Motor neuron (in vitro differentiated cells): ENCODE measurements around the gene LRRK1. TPM values are rescaled to one million over a fixed set of nuclear protein-coding genes. Genes with fewer than 3 reads are reported as not detected.

ENCODE experiments used
- ATAC-seq, 8 experiments: fragments of 200-7000 bp; cut with Tn5 transposase; replicated peaks in 6 of 8; 2 replicates each; pipeline ENCODE4 v1.8.0; 2021; ENCODE audit warnings: mild to moderate bottlenecking in 8 of 8, moderate library complexity in 8 of 8
- H3K27ac ChIP-seq, 2 donors: fragments of 250-450 bp; sonication (Bioruptor Pico); 2 replicates each; pipeline ENCODE4 v1.9.0; 2021; ENCODE audit warnings: antibody characterized with exemption in 2 of 2, mild to moderate bottlenecking in 2 of 2, moderate library complexity in 1 of 2
- H3K4me1 ChIP-seq, 2 donors: fragments of 250-450 bp; sonication (Bioruptor Pico); replicated peaks in 1 of 2; 2 replicates each; pipeline ENCODE4 v1.6.1; 2021; ENCODE audit warnings: antibody characterized with exemption in 2 of 2, mild to moderate bottlenecking in 2 of 2, moderate library complexity in 1 of 2
- H3K4me3 ChIP-seq, 5 donors: fragments of 250-450 bp; sonication (Bioruptor Pico); 2 replicates each; pipeline ENCODE4 v1.9.0; 2021; ENCODE audit warnings: antibody characterized with exemption in 5 of 5, mild to moderate bottlenecking in 5 of 5, moderate library complexity in 4 of 5
- WGBS, 10 experiments: fragments of 450-650 bp; shearing (Covaris generic); methylation state at CpG; one replicate each; pipeline ENCODE4 v1.0.0; 2022; 5-methylcytosine and 5-hydroxymethylcytosine counted together
- in situ Hi-C, 9 experiments: fragments of 400-800 bp; cut with MboI; loops; one replicate each; pipeline ENCODE4 v1.15.0; 2021; ENCODE audit warnings: low sequenced_read_pairs in 9 of 9, low pct_unique_long_range_greater_than_20kb in 2 of 9; ENCODE audit not compliant: unreplicated experiment in 9 of 9
- total RNA-seq, 8 experiments: library from RNA; unstranded; fragments of 300-600 nt; gene quantifications; 2 replicates each; pipeline versions ENCODE4 v1.2.3 to v1.2.4, GENCODE V29; 2022

The LRRK1 gene
- total RNA-seq: 10 to 100 TPM in 1 of 8 experiments, 1 to 10 TPM in 4, under 1 TPM in 3; 0.18 to 21.0 (median 1.2) TPM

GRCh38 chr15:100918690-100919480, at the start of gene LRRK1:
Gene LRRK1, plus strand, starts transcription at chr15:100919357. Its CDS starts 5,276 bp downstream, at chr15:100924633.
- Histone ChIP-seq H3K4me3 (peak within 1 kb of the TSS; percentile 18 to 40 (median 34)), H3K4me1 (peaks cover 0 to 5% of the 10 kb centered on the region in 2 donors), H3K27ac (no peak within 1 kb of the TSS)
- in situ Hi-C loops: loop anchor here in 1 of 9 experiments (25.0 kb wide), 1 partner anchor 93 kb away; no protein-coding TSS in a partner anchor
- peak; percentile 50 to 74 (median 56) for ATAC-seq
- 0 to 23% (median 8%) methylated on average over 5 to 16 of the region's 87 CpGs; no CpG with 5 or more reads in 1 of the 10 experiments for WGBS, 10 experiments

- ATAC-seq: peak in 4 of 8 experiments; percentile 38 to 87 (median 78)
- Histone ChIP-seq H3K27ac (no peak overlapping the region), H3K4me3 (no peak overlapping the region), H3K4me1 (no peaks in the 10 kb centered on the region)
- WGBS, 10 experiments: 0 to 50% (median 0%) methylated on average over 1 to 2 of the region's 2 CpGs; no CpG with 5 or more reads in 2 of the 10 experiments
- in situ Hi-C loops: loop anchor here in 1 of 9 experiments (10.0 kb wide), 1 partner anchor 248 kb away; no protein-coding TSS in a partner anchor
Observed at GRCh38 chr15:100873029-100873677, 46.0 kb upstream of the LRRK1 start.

GRCh38 chr15:100875495-100875894, 43.7 kb upstream of the LRRK1 start:
- WGBS, 10 experiments: 35 to 100% (median 83%) methylated on average over 1 to 2 of the region's 2 CpGs; no CpG with 5 or more reads in 6 of the 10 experiments
- Histone ChIP-seq H3K27ac (no peak overlapping the region), H3K4me1 (no peaks in the 10 kb centered on the region), H3K4me3 (no peak overlapping the region)
- in situ Hi-C loops: loop anchor here in 5 of 9 experiments (10.0 to 25.0 kb wide), 4 partner anchors 112 to 251 kb away; no protein-coding TSS in a partner anchor
- ATAC-seq: no peak

- Histone ChIP-seq H3K4me1 (no peaks in the 10 kb centered on the region), H3K27ac (no peak overlapping the region), H3K4me3 (no peak overlapping the region)
- ATAC-seq: no peak
- 60 to 96% (median 75%) methylated on average over 1 to 4 of the region's 7 CpGs; no CpG with 5 or more reads in 2 of the 10 experiments for WGBS, 10 experiments
- in situ Hi-C loops: loop anchor here in 5 of 9 experiments (10.0 to 25.0 kb wide), 4 partner anchors 111 to 251 kb away; no protein-coding TSS in a partner anchor
Observed at GRCh38 chr15:100875976-100876375, 43.2 kb upstream of the LRRK1 start.

GRCh38 chr15:100877551-100877950, 41.6 kb upstream of the LRRK1 start:
- H3K4me3 ChIP-seq: no peak overlapping the region
- WGBS, 10 experiments: 60 to 100% (median 91%) methylated on average over 1 to 4 of the region's 10 CpGs; no CpG with 5 or more reads in 3 of the 10 experiments
- no peak for ATAC-seq
- no peak overlapping the region for H3K27ac ChIP-seq
- no peaks in the 10 kb centered on the region for H3K4me1 ChIP-seq
- in situ Hi-C loops: loop anchor here in 5 of 9 experiments (10.0 to 25.0 kb wide), 4 partner anchors 110 to 253 kb away; no protein-coding TSS in a partner anchor

- 40 to 93% (median 85%) methylated on average over 1 to 5 of the region's 11 CpGs; no CpG with 5 or more reads in 7 of the 10 experiments for WGBS, 10 experiments
- ATAC-seq: no peak
- no peak overlapping the region for H3K4me3 ChIP-seq
- no peak overlapping the region for H3K27ac ChIP-seq
- H3K4me1 ChIP-seq: no peaks in the 10 kb centered on the region
- in situ Hi-C loops: loop anchor here in 5 of 9 experiments (10.0 to 25.0 kb wide), 4 partner anchors 109 to 253 kb away; no protein-coding TSS in a partner anchor
Observed at GRCh38 chr15:100878130-100878529, 41.0 kb upstream of the LRRK1 start.

- no peaks in the 10 kb centered on the region for H3K4me1 ChIP-seq
- WGBS, 10 experiments: 0 to 100% (median 9%) methylated on average over 1 to 7 of the region's 12 CpGs; no CpG with 5 or more reads in 4 of the 10 experiments
- H3K4me3 ChIP-seq: peak overlapping the region in 3 of 5 donors; percentile 33 to 37 (median 34)
- no peak for ATAC-seq
- H3K27ac ChIP-seq: no peak overlapping the region
- in situ Hi-C loops: loop anchor here in 5 of 9 experiments (10.0 to 25.0 kb wide), 4 partner anchors 109 to 254 kb away; no protein-coding TSS in a partner anchor
Observed at GRCh38 chr15:100878648-100879047, 40.5 kb upstream of the LRRK1 start.

GRCh38 chr15:100879061-100879463, 40.1 kb upstream of the LRRK1 start:
- WGBS, 10 experiments: no CpG with 5 or more reads among the region's 62 CpGs
- H3K4me3 ChIP-seq: peak overlapping the region; percentile 20 to 37 (median 33)
- H3K27ac ChIP-seq: no peak overlapping the region
- in situ Hi-C loops: loop anchor here in 5 of 9 experiments (10.0 to 25.0 kb wide), 4 partner anchors 108 to 254 kb away; no protein-coding TSS in a partner anchor
- ATAC-seq: peak in 7 of 8 experiments; percentile 54 to 78 (median 62)
- no peaks in the 10 kb centered on the region for H3K4me1 ChIP-seq

- peak; percentile 71 to 87 (median 75) for ATAC-seq
- H3K4me3 ChIP-seq: peak within 1 kb of the TSS; percentile 20 to 37 (median 33)
- no peak within 1 kb of the TSS for H3K27ac ChIP-seq
- WGBS, 10 experiments: no CpG with 5 or more reads among the region's 93 CpGs
- H3K4me1 ChIP-seq: no peaks in the 10 kb centered on the region
- in situ Hi-C loops: loop anchor here in 5 of 9 experiments (10.0 to 25.0 kb wide), 4 partner anchors 108 to 255 kb away; no protein-coding TSS in a partner anchor
Observed at GRCh38 chr15:100879464-100880138, 39.6 kb upstream of the LRRK1 start, which contains the start of gene ALDH1A3. Gene ALDH1A3, plus strand, starts transcription at chr15:100879831. Its CDS starts 77 bp downstream, at chr15:100879908.

- 0 to 87% (median 20%) methylated on average over 3 to 8 of the region's 80 CpGs; no CpG with 5 or more reads in 5 of the 10 experiments for WGBS, 10 experiments
- Histone ChIP-seq H3K27ac (no peak overlapping the region), H3K4me1 (no peaks in the 10 kb centered on the region), H3K4me3 (peak overlapping the region in 1 of 5 donors; percentile 33)
- ATAC-seq: peak in 1 of 8 experiments; percentile 9
- in situ Hi-C loops: loop anchor here in 4 of 9 experiments (25.0 kb wide), 3 partner anchors 107 to 243 kb away; no protein-coding TSS in a partner anchor
Observed at GRCh38 chr15:100880139-100880896, 38.8 kb upstream of the LRRK1 start.

GRCh38 chr15:100880897-100881242, 38.3 kb upstream of the LRRK1 start:
- Histone ChIP-seq H3K27ac (no peak overlapping the region), H3K4me3 (no peak overlapping the region), H3K4me1 (no peaks in the 10 kb centered on the region)
- ATAC-seq: no peak
- WGBS, 10 experiments: 27 to 100% (median 81%) methylated on average over 1 to 6 of the region's 10 CpGs; no CpG with 5 or more reads in 3 of the 10 experiments
- in situ Hi-C loops: loop anchor here in 4 of 9 experiments (25.0 kb wide), 3 partner anchors 106 to 244 kb away; no protein-coding TSS in a partner anchor
